Measurements from ENCODE around the gene NTF4.
"Not testable (repeated sequence)": the region's sequence is repeated elsewhere in the genome, so short reads cannot be mapped to it uniquely, and the experiment has no call there.

Gene NTF4

GRCh38 chr19:49019242-49019932, 45.2 kb downstream of the NTF4 start:
- peak; percentile 47 to 48 for DNase-seq

- DNase-seq = not testable (repeated sequence)
Observed at GRCh38 chr19:49018388-49019241, 46.0 kb downstream of the NTF4 start.

GRCh38 chr19:49017666-49018351, 46.8 kb downstream of the NTF4 start:
- DNase-seq = peak; percentile 51 to 57

- DNase-seq = no peak
Observed at GRCh38 chr19:49017041-49017665, 47.5 kb downstream of the NTF4 start, which contains the start of gene LHB. TSS of gene LHB (minus strand) at chr19:49017091. CDS start at chr19:49017081, 10 bp downstream.

GRCh38 chr19:49016067-49016839, 48.4 kb downstream of the NTF4 start:
- DNase-seq = no peak

GRCh38 chr19:49014870-49015255, 49.8 kb downstream of the NTF4 start:
- DNase-seq = no peak

- DNase-seq = no peak
Observed at GRCh38 chr19:49014123-49014869, 50.3 kb downstream of the NTF4 start.

GRCh38 chr19:49011194-49011593, 53.4 kb downstream of the NTF4 start:
- no peak for DNase-seq

Measured in activated CD4-positive, alpha-beta T cell treated with anti-CD3 and anti-CD28 coated beads, Interleukin-2, amount 50 U/mL, for 4 hours (primary cell).